ENCODE data around the gene PPAT.

The PPAT gene

GRCh38 chr4:56426273-56426672 is 9.1 kb downstream of the PPAT start:
- CTCF ChIA-PET: interaction anchor here (1.4 to 7.0 kb wide), 6 partner anchors 9 to 411 kb away, joined by 6 to 110 read pairs (median 37); partner anchors contain the start of genes PAICS and PPAT
- POLR2A ChIA-PET: no interaction called here
- no peak for TF ChIP-seq CTCF (IDR thresholded peaks at IDR 0.05; ENCODE audit: insufficient read depth, low read length, missing control alignments)
- no peak for DNase-seq (ENCODE audit: low read depth, low spot score)
- no peak overlapping the region for H3K4me3 ChIP-seq (ENCODE audit: low read depth, low read length)

- ChIA-PET POLR2A (no interaction called here), CTCF (interaction anchor here (0.7 to 7.0 kb wide), 23 partner anchors 9 to 427 kb away, joined by 3 to 110 read pairs (median 4); partner anchors contain the start of genes AASDH, PAICS and PPAT)
- DNase-seq (ENCODE audit: low read depth, low spot score): no peak
- no peak overlapping the region for H3K4me3 ChIP-seq (ENCODE audit: low read depth, low read length)
- no peak for TF ChIP-seq CTCF (IDR thresholded peaks at IDR 0.05; ENCODE audit: insufficient read depth, low read length, missing control alignments)
These were observed 9.9 kb downstream of the PPAT start for GRCh38 chr4:56425518-56425917.

- peak; percentile 41 for TF ChIP-seq CTCF (IDR thresholded peaks at IDR 0.05; ENCODE audit: insufficient read depth, low read length, missing control alignments)
- CTCF ChIA-PET: interaction anchor here (0.7 to 7.0 kb wide), 27 partner anchors 9 to 428 kb away, joined by 3 to 110 read pairs (median 4); partner anchors contain the start of genes AASDH, PAICS and PPAT
- POLR2A ChIA-PET: no interaction called here
- no peak for DNase-seq (ENCODE audit: low read depth, low spot score)
- H3K4me3 ChIP-seq (ENCODE audit: low read depth, low read length): no peak overlapping the region
These were observed 10.5 kb downstream of the PPAT start for GRCh38 chr4:56424697-56425514.

- DNase-seq (ENCODE audit: low read depth, low spot score): no peak
- H3K4me3 ChIP-seq (ENCODE audit: low read depth, low read length): no peak overlapping the region
- no peak for TF ChIP-seq CTCF (IDR thresholded peaks at IDR 0.05; ENCODE audit: insufficient read depth, low read length, missing control alignments)
- POLR2A ChIA-PET: no interaction called here
- CTCF ChIA-PET: interaction anchor here (0.8 to 7.0 kb wide), 15 partner anchors 8 to 413 kb away, joined by 3 to 110 read pairs (median 4); partner anchors contain the start of genes PAICS and PPAT
These were observed 11.2 kb downstream of the PPAT start for GRCh38 chr4:56424176-56424575.

GRCh38 chr4:56417396-56417795 is 18.0 kb downstream of the PPAT start:
- ChIA-PET POLR2A (no interaction called here), CTCF (interaction anchor here (3.5 kb wide), 1 partner anchor 8 kb away, joined by 21 read pairs; no protein-coding TSS in a partner anchor)
- TF ChIP-seq CTCF (IDR thresholded peaks at IDR 0.05; ENCODE audit: insufficient read depth, low read length, missing control alignments): no peak
- H3K4me3 ChIP-seq (ENCODE audit: low read depth, low read length): no peak overlapping the region
- no peak for DNase-seq (ENCODE audit: low read depth, low spot score)

GRCh38 chr4:56416349-56416748 is 19.1 kb downstream of the PPAT start:
- ChIA-PET POLR2A (no interaction called here), CTCF (interaction anchor here (3.5 kb wide), 1 partner anchor 9 kb away, joined by 21 read pairs; no protein-coding TSS in a partner anchor)

More at GRCh38 chr4:56416349-56416748, 19.1 kb downstream of the PPAT start:
- TF ChIP-seq CTCF (IDR thresholded peaks at IDR 0.05; ENCODE audit: insufficient read depth, low read length, missing control alignments): no peak
- H3K4me3 ChIP-seq (ENCODE audit: low read depth, low read length): no peak overlapping the region
- no peak for DNase-seq (ENCODE audit: low read depth, low spot score)

All from AG04449 (cell line).